Left lung (tissue), 10 donors: Measurements from ENCODE around the gene F2R. TPM values are rescaled to one million over a fixed set of nuclear protein-coding genes. Genes with fewer than 3 reads are reported as not detected.

ENCODE experiments used
- ATAC-seq: fragments of 200-7000 bp; cut with Tn5 transposase; one replicate; pipeline ENCODE4 v1.9.1; 2020; ENCODE audit warnings: moderate library complexity
- DNase-seq, 4 donors: peaks; one replicate each; pipeline ENCODE4 v3.0.0-alpha.2; 2013 to 2020
- H3K27ac ChIP-seq, 2 donors: fragments of 200-600 bp; sonication (generic) in 1 of 2; one replicate each; pipeline versions ENCODE4 v1.5.0 to v1.8.0; 2020 to 2021
- H3K27me3 ChIP-seq, 2 donors: fragments of 200-600 bp; sonication (generic) in 1 of 2; one replicate each; pipeline versions ENCODE4 v1.5.0 to v1.8.0; 2020 to 2021
- H3K36me3 ChIP-seq, 2 donors: fragments of 200-600 bp; sonication (generic) in 1 of 2; one replicate each; pipeline versions ENCODE4 v1.5.0 to v1.8.0; 2020 to 2021
- H3K4me1 ChIP-seq, 2 donors: fragments of 200-600 bp; one replicate each; pipeline ENCODE4 v1.8.0; 2021
- H3K4me3 ChIP-seq, 2 donors: fragments of 200-600 bp; sonication (generic) in 1 of 2; one replicate each; pipeline versions ENCODE4 v1.5.0 to v1.8.0; 2020 to 2021; ENCODE audit warnings: mild to moderate bottlenecking in 1 of 2
- H3K9me3 ChIP-seq, 2 donors: fragments of 200-600 bp; sonication (generic) in 1 of 2; one replicate each; pipeline versions ENCODE4 v1.5.0 to v1.8.0; 2020 to 2021
- intact Hi-C, 2 donors: fragments of 100-400 bp; cut with DNase I; formaldehyde crosslinking; loops; one replicate each; pipeline versions ENCODE4 v1.11.2 to v1.14.2; 2022
- polyA plus RNA-seq, 6 donors: library from polyadenylated mRNA; unstranded; fragments of 120-200 nt; gene quantifications; one replicate each; pipeline ENCODE4 v1.2.1, GENCODE V29; 2013; ENCODE audit not compliant: insufficient read length in 6 of 6
- total RNA-seq, 2 donors: library from RNA; stranded (reverse); fragmentation: NEBNext Ultra II Directional; extraction: Animal tissue kit (Norgen Biotek cat#: 25700); gene quantifications; one replicate each; pipeline ENCODE4 v1.2.1, GENCODE V29; 2021
- TF ChIP-seq, protein P1 (sequence below), 2 donors: fragments of 200-600 bp; sonication (generic) in 1 of 2; IDR thresholded peaks; one replicate each; pipeline versions ENCODE4 v1.5.0 to v1.8.0; 2021; ENCODE audit warnings: antibody characterized with exemption in 2 of 2
- donor health status: DM: no; HTN: yes; CAD: no.
- donor health status: DM: no; HTN: no; CAD: no.

The F2R gene
- total and polyA plus RNA-seq, 8 donors = 21.2 to 54.4 (median 42.6) TPM

DNA sequence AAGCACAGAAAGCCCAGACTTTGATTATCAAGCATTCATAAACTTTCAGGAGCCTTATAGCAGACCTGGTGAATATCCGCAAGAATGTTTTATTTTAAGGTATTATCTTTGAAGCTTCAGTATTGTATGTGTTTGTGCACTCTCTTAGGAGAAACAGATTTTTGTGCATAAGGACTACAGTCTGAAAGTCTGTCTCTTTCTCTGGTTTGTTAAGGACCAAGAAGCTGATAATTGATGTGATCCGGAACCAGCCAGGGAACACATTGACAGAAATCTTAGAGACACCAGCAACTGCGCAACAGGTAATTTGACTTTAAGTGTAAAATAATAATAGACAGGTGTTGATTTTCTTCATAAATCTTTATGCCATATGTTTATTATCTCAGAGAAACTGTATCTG is 22.8 kb upstream of the F2R start:
- Histone ChIP-seq H3K27me3 (no peaks in the 10 kb centered on the region), H3K9me3 (no peaks in the 10 kb centered on the region), H3K27ac (no peak overlapping the region), H3K4me1 (peaks cover 10 to 21% of the 10 kb centered on the region in 2 donors), H3K4me3 (no peak overlapping the region), H3K36me3 (peaks cover 0 to 16% of the 10 kb centered on the region in 2 donors)
- DNase-seq (no peak), ATAC-seq (no peak)
- TF ChIP-seq, protein P1, sequence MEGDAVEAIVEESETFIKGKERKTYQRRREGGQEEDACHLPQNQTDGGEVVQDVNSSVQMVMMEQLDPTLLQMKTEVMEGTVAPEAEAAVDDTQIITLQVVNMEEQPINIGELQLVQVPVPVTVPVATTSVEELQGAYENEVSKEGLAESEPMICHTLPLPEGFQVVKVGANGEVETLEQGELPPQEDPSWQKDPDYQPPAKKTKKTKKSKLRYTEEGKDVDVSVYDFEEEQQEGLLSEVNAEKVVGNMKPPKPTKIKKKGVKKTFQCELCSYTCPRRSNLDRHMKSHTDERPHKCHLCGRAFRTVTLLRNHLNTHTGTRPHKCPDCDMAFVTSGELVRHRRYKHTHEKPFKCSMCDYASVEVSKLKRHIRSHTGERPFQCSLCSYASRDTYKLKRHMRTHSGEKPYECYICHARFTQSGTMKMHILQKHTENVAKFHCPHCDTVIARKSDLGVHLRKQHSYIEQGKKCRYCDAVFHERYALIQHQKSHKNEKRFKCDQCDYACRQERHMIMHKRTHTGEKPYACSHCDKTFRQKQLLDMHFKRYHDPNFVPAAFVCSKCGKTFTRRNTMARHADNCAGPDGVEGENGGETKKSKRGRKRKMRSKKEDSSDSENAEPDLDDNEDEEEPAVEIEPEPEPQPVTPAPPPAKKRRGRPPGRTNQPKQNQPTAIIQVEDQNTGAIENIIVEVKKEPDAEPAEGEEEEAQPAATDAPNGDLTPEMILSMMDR (IDR thresholded peaks at IDR 0.05) = no peak
- intact Hi-C loops = no loop called here

DNA sequence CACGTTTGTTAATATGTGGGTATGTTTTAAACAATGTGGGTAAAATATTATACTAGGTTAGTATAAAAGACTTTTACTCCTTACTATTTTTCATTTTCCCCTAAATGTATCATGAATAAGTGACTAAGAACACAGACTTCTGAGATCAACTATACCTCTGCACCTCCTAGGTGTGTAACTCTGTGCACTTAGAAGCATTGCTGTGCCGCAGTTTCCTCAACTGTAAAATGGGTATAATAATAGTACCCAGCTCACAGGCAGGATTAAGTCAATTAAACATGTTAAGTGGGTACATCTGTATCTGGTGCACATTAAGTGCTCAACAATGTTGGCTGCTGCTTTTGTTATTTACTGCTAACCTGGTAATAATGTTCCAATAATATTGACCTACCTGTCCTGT is 21.6 kb upstream of the F2R start:
- Histone ChIP-seq H3K36me3 (peaks cover 0 to 16% of the 10 kb centered on the region in 2 donors), H3K4me1 (peaks cover 7 to 21% of the 10 kb centered on the region in 2 donors), H3K9me3 (no peaks in the 10 kb centered on the region), H3K4me3 (no peak overlapping the region), H3K27ac (no peak overlapping the region), H3K27me3 (no peaks in the 10 kb centered on the region)
- intact Hi-C loops = no loop called here
- ATAC-seq (no peak), DNase-seq (no peak)
- TF ChIP-seq, protein P1 (IDR thresholded peaks at IDR 0.05) = no peak

DNA sequence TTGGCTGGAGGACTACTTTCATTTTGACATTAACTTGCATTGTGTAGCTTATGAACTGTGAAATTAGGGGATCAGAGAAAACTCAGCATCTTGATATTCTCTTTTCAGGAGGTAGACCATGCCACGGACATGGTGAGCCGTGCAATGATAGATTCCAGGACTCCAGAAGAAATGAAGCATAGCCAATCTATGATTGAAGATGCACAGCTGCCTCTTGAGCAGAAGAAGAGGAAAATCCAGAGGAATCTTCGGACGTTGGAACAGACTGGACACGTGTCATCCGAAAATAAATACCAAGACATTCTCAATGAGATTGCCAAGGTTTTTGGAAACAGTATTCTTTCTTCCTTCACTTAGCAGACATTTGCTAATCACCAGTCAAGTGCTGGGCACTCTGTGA is 20.6 kb upstream of the F2R start:
- ATAC-seq (no peak), DNase-seq (no peak)
- H3K36me3 ChIP-seq = peaks cover 0 to 12% of the 10 kb centered on the region in 2 donors
- H3K27ac ChIP-seq = no peak overlapping the region
- peaks cover 5 to 21% of the 10 kb centered on the region in 2 donors for H3K4me1 ChIP-seq
- H3K4me3 ChIP-seq = no peak overlapping the region
- H3K9me3 ChIP-seq = no peaks in the 10 kb centered on the region
- intact Hi-C loops = no loop called here
- H3K27me3 ChIP-seq = no peaks in the 10 kb centered on the region
- TF ChIP-seq, protein P1 (IDR thresholded peaks at IDR 0.05) = no peak

DNA sequence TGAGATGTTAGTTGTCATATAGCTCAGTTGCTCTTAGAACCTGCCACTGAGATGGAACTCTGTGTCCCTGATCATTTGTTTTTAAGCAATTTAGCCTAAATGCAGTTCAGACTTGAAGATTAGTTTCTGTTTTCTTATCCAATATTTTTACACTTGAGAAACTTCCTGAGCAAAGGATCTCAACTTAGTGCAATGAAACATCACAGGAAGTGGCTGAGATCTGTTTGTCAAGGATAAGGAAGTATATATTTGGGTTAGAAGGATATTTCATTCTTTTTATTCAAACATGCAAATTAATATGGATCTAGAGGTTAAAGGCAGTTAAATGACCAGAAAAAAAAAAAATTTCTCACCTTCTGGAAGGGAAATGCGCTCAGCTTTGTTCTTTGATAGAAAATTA is 19.7 kb upstream of the F2R start:
- Histone ChIP-seq H3K4me1 (peaks cover 0 to 16% of the 10 kb centered on the region in 2 donors), H3K9me3 (no peaks in the 10 kb centered on the region), H3K27ac (no peak overlapping the region), H3K4me3 (no peak overlapping the region), H3K27me3 (no peaks in the 10 kb centered on the region), H3K36me3 (peaks cover 0 to 16% of the 10 kb centered on the region in 2 donors)
- TF ChIP-seq, protein P1 (IDR thresholded peaks at IDR 0.05) = no peak
- intact Hi-C loops = no loop called here
- ATAC-seq = no peak
- DNase-seq = no peak

DNA sequence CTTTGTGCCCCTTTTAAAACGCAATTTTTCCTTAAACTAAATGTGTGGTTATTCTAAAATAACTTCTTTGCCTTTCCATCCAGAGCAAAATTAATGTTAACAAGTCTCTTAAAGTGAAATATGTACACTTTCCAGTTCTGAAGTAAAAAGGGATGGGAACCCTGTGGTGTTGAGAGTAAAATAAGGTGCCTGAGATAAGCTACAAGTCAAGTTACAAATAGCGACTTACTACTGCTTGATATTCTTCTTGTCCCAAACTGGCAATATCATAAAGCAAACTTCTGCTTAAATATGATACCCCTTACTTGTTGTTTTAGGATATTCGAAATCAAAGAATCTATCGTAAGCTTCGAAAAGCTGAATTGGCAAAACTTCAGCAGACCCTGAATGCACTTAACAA is 18.3 kb upstream of the F2R start:
- Histone ChIP-seq H3K4me3 (no peak overlapping the region), H3K27ac (no peak overlapping the region), H3K9me3 (no peaks in the 10 kb centered on the region), H3K4me1 (peaks cover 0 to 10% of the 10 kb centered on the region in 2 donors), H3K27me3 (no peaks in the 10 kb centered on the region), H3K36me3 (peaks cover 0 to 29% of the 10 kb centered on the region in 2 donors)
- ATAC-seq (no peak), DNase-seq (no peak)
- TF ChIP-seq, protein P1 (IDR thresholded peaks at IDR 0.05) = no peak
- intact Hi-C loops = no loop called here
